ENCODE measurements around the gene BCAR1. TPM values are rescaled to one million over a fixed set of nuclear protein-coding genes. Genes with fewer than 3 reads are reported as not detected.

The BCAR1 gene
- polyA plus RNA-seq, 2 of the 4 experiments (the other 2 are of a cell fraction): 10.2 to 35.8 TPM

GRCh38 chr16:75193730-75194444 is 57.5 kb downstream of the BCAR1 start (continued):
- TF ChIP-seq, protein P1, sequence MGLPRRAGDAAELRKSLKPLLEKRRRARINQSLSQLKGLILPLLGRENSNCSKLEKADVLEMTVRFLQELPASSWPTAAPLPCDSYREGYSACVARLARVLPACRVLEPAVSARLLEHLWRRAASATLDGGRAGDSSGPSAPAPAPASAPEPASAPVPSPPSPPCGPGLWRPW (IDR thresholded peaks at IDR 0.05): no peak
- TF ChIP-seq HEYL (CRISPR knock-in tag; IDR thresholded peaks at IDR 0.05) (no peak), HOXA7 (CRISPR knock-in tag; IDR thresholded peaks at IDR 0.05) (no peak), CBX8 (IDR thresholded peaks at IDR 0.05) (no peak)
- TF ChIP-seq, protein P2, sequence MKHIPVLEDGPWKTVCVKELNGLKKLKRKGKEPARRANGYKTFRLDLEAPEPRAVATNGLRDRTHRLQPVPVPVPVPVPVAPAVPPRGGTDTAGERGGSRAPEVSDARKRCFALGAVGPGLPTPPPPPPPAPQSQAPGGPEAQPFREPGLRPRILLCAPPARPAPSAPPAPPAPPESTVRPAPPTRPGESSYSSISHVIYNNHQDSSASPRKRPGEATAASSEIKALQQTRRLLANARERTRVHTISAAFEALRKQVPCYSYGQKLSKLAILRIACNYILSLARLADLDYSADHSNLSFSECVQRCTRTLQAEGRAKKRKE (CRISPR knock-in tag; IDR thresholded peaks at IDR 0.05; ENCODE audit: low read depth): no peak

GRCh38 chr16:75193265-75193650 is 58.2 kb downstream of the BCAR1 start:
- H3K9me3 ChIP-seq: peaks cover 22% of the 10 kb centered on the region; the same call in 2 of the 3 replicates
- no peak for TF ChIP-seq HOXA7 (CRISPR knock-in tag; IDR thresholded peaks at IDR 0.05)
- no peak for TF ChIP-seq FOSB (CRISPR knock-in tag; IDR thresholded peaks at IDR 0.05)
- TF ChIP-seq ZC3H11A (IDR thresholded peaks at IDR 0.05): no peak
- no peak for TF ChIP-seq HOXB13 (CRISPR knock-in tag; IDR thresholded peaks at IDR 0.05; ENCODE audit: low read depth)
- TF ChIP-seq, protein P2 (CRISPR knock-in tag; IDR thresholded peaks at IDR 0.05; ENCODE audit: low read depth): no peak
- TF ChIP-seq CEBPB (IDR thresholded peaks at IDR 0.05): no peak
- TF ChIP-seq TP53 (CRISPR knock-in tag; IDR thresholded peaks at IDR 0.05): no peak
- no peak for TF ChIP-seq CBX8 (IDR thresholded peaks at IDR 0.05)
- TF ChIP-seq CTCF (IDR thresholded peaks at IDR 0.05): no peak
- TF ChIP-seq, protein P1 (IDR thresholded peaks at IDR 0.05): no peak
- TF ChIP-seq FOXS1 (CRISPR knock-in tag; IDR thresholded peaks at IDR 0.05): no peak
- TF ChIP-seq KDM1A (IDR thresholded peaks at IDR 0.05; ENCODE audit: low read depth): no peak
- TF ChIP-seq, protein P3, sequence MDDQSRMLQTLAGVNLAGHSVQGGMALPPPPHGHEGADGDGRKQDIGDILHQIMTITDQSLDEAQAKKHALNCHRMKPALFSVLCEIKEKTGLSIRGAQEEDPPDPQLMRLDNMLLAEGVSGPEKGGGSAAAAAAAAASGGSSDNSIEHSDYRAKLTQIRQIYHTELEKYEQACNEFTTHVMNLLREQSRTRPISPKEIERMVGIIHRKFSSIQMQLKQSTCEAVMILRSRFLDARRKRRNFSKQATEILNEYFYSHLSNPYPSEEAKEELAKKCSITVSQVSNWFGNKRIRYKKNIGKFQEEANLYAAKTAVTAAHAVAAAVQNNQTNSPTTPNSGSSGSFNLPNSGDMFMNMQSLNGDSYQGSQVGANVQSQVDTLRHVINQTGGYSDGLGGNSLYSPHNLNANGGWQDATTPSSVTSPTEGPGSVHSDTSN (IDR thresholded peaks at IDR 0.05): no peak
- no peak for TF ChIP-seq ZSCAN20 (CRISPR knock-in tag; IDR thresholded peaks at IDR 0.05)
- TF ChIP-seq ESRRA (IDR thresholded peaks at IDR 0.05; ENCODE audit: borderline replicate concordance, low read length): no peak
- no peak for FAIRE-seq
- CTCF ChIA-PET: no interaction called here
- no peak overlapping the region for H3K4me3 ChIP-seq
- no peaks in the 10 kb centered on the region for H3K4me1 ChIP-seq
- ATAC-seq: no peak
- 60% methylated on average over 4 of the region's 4 CpGs for WGBS (ENCODE audit: missing lambda C conversion rate)
- no peak overlapping the region for H3K4me2 ChIP-seq
- no peak overlapping the region for H3K27ac ChIP-seq
- DNase-seq (ENCODE audit: low read depth in 1 of 2, low spot score in 1 of 2): no peak
- POLR2A ChIA-PET: no interaction called here

DNA sequence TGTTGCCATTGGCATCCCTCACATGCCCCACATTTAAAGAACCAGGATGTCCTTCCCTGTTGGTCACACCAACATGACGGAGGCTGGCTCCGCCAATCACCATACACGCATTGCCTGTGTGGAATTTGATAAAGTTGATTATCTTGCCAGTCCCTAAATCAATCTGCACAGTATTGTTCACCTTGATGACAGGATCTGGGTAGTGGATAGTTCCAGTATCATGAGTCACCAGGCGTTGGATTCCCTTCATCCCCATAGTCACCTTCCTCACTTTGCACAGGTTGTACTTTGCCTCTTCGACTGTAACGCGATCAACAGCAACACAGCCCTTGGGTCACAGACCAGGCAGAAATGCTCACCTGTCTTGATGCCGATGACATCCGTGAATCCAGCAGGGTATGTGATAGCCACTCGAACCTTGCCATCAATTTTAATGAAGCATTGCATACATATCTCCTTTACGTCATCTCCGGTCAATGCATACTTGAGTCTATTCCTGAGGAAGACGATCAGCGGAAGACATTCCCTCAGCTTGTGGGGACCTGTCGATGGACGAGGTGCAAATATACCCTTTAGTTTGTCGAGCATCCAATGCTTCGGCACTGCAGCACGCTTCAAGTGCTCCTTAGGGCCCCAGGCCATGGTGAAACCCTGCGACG is 58.7 kb downstream of the BCAR1 start:
- H3K4me2 ChIP-seq: no peak overlapping the region
- DNase-seq (ENCODE audit: low read depth in 1 of 2, low spot score in 1 of 2): no peak
- FAIRE-seq: no peak
- 72% methylated on average over 21 of the region's 21 CpGs for WGBS (ENCODE audit: missing lambda C conversion rate)
- peaks cover 25% of the 10 kb centered on the region; the same call in 2 of the 3 replicates for H3K9me3 ChIP-seq
- no peak overlapping the region for H3K27ac ChIP-seq
- H3K4me1 ChIP-seq: no peaks in the 10 kb centered on the region
- no peak overlapping the region for H3K4me3 ChIP-seq
- ChIA-PET CTCF (no interaction called here), POLR2A (no interaction called here)
- no peak for ATAC-seq
- TF ChIP-seq EHF (CRISPR knock-in tag; IDR thresholded peaks at IDR 0.05) (no peak), CTCF (IDR thresholded peaks at IDR 0.05) (no peak), EHMT2 (IDR thresholded peaks at IDR 0.05; ENCODE audit: low read depth) (no peak), HOXB13 (CRISPR knock-in tag; IDR thresholded peaks at IDR 0.05; ENCODE audit: low read depth) (no peak), MAFK (IDR thresholded peaks at IDR 0.05; ENCODE audit: partially characterized antibody) (no peak), MAZ (IDR thresholded peaks at IDR 0.05; ENCODE audit: borderline replicate concordance, low read depth, low read length) (no peak), ESRRA (IDR thresholded peaks at IDR 0.05; ENCODE audit: borderline replicate concordance, low read length) (no peak), FOXS1 (CRISPR knock-in tag; IDR thresholded peaks at IDR 0.05) (no peak), BCL3 (IDR thresholded peaks at IDR 0.05) (no peak), SMC3 (IDR thresholded peaks at IDR 0.05) (no peak), POLR2A (IDR thresholded peaks at IDR 0.05; ENCODE audit: low read length) (no peak)
- TF ChIP-seq, protein P2 (CRISPR knock-in tag; IDR thresholded peaks at IDR 0.05; ENCODE audit: low read depth): no peak
